Lung microvascular endothelial cell (primary cell): ENCODE data around the gene FASLG. TPM values are rescaled to one million over a fixed set of nuclear protein-coding genes. Genes with fewer than 3 reads are reported as not detected.
"Not testable (repeated sequence)": the region's sequence is repeated elsewhere in the genome, so short reads cannot be mapped to it uniquely, and the experiment has no call there.

Experiments used
- DNase-seq, 2 donors: peaks; one replicate each; pipeline versions ENCODE4 v3.0.0 to v3.0.0-alpha.2; 2010; ENCODE audit warnings: low read depth in 2 of 2
- total RNA-seq: library from RNA; depleted of rRNA; stranded (reverse); fragments of >200 nt; gene quantifications from 2 replicates; pipeline ENCODE4 v1.2.1, GENCODE V29; 2014

The FASLG gene
- total RNA-seq, 1 donor from 2014 or later = not detected

GRCh38 chr1:172680733-172681275 is 21.9 kb downstream of the FASLG start:
- DNase-seq = peak; percentile 9 to 19

- DNase-seq = no peak
Observed at GRCh38 chr1:172682812-172683211, 23.9 kb downstream of the FASLG start.

- DNase-seq = no peak
Observed at GRCh38 chr1:172686143-172686542, 27.2 kb downstream of the FASLG start.

GRCh38 chr1:172688428-172689085 is 29.7 kb downstream of the FASLG start:
- DNase-seq = not testable (repeated sequence)

- DNase-seq = not testable (repeated sequence)
Observed at GRCh38 chr1:172690925-172691324, 32.0 kb downstream of the FASLG start.

- DNase-seq = no peak
Observed at GRCh38 chr1:172697534-172698002, 38.7 kb downstream of the FASLG start.

- peak in 1 of 2 donors; percentile 36 for DNase-seq
Observed at GRCh38 chr1:172698224-172698623, 39.3 kb downstream of the FASLG start.

- peak; percentile 18 to 91 for DNase-seq
Observed at GRCh38 chr1:172699111-172699510, 40.2 kb downstream of the FASLG start.

GRCh38 chr1:172699695-172700227 is 40.9 kb downstream of the FASLG start:
- DNase-seq = no peak

GRCh38 chr1:172700556-172700955 is 41.7 kb downstream of the FASLG start:
- no peak for DNase-seq

- no peak for DNase-seq
Observed at GRCh38 chr1:172704001-172704400, 45.1 kb downstream of the FASLG start.

GRCh38 chr1:172704420-172705210 is 45.7 kb downstream of the FASLG start:
- DNase-seq = no peak

GRCh38 chr1:172708452-172708851 is 49.5 kb downstream of the FASLG start:
- no peak for DNase-seq

- no peak for DNase-seq
Observed at GRCh38 chr1:172711558-172711957, 52.7 kb downstream of the FASLG start.

- DNase-seq = no peak
Observed at GRCh38 chr1:172713466-172713865, 54.6 kb downstream of the FASLG start.

Other genes with a start within 250 kb of the FASLG start
- not detected in 2 replicates for gene C1orf105, start 238.4 kb upstream of the FASLG start, total RNA-seq
- 13.5 and 18.8 TPM in 2 replicates for gene PIGC, start 215.0 kb upstream of the FASLG start, total RNA-seq
- gene SUCO, start 126.0 kb upstream of the FASLG start, total RNA-seq = 12.9 TPM in 2 replicates